Kidney (tissue), 14 donors: ENCODE results near the gene CZIB. TPM values are rescaled to one million over a fixed set of nuclear protein-coding genes. Genes with fewer than 3 reads are reported as not detected.

Experiments
- DNase-seq, 5 donors: peaks; one replicate each; pipeline ENCODE4 v3.0.0-alpha.2; 2013 to 2020
- FAIRE-seq: peaks from 2 replicates; lab custom pipeline; 2012; peaks lifted over from hg19 to GRCh38; lab: Jason Lieb, UNC
- H3K27ac ChIP-seq, 2 donors: one replicate each; pipeline ENCODE4 v1.7.0; 2013; ENCODE audit warnings: low read depth in 2 of 2, low read length in 2 of 2, inconsistent platforms in 1 of 2
- H3K27me3 ChIP-seq: one replicate; pipeline ENCODE4 v1.7.1; 2013; ENCODE audit warnings: low read length, inconsistent platforms; ENCODE audit not compliant: control insufficient read depth, insufficient read depth
- H3K36me3 ChIP-seq, 3 donors: one replicate each; pipeline versions ENCODE4 v1.7.0 to v1.7.1; 2013; ENCODE audit warnings: low read length in 3 of 3, control low read depth in 1 of 3, inconsistent platforms in 1 of 3; ENCODE audit not compliant: insufficient read depth in 3 of 3, control insufficient read depth in 2 of 3
- H3K4me1 ChIP-seq, 3 donors: one replicate each; pipeline versions ENCODE4 v1.7.0 to v1.7.1; 2013; ENCODE audit warnings: low read length in 3 of 3, inconsistent platforms in 1 of 3, low read depth in 1 of 3; ENCODE audit not compliant: control insufficient read depth in 2 of 3, insufficient read depth in 2 of 3
- H3K4me3 ChIP-seq, 3 donors: one replicate each; pipeline versions ENCODE4 v1.7.0 to v1.8.1; 2013; ENCODE audit warnings: low read length in 3 of 3, control low read depth in 1 of 3, inconsistent platforms in 1 of 3
- H3K9ac ChIP-seq, 3 donors: one replicate each; pipeline versions ENCODE4 v1.7.0 to v1.7.1; 2013; ENCODE audit warnings: low read length in 3 of 3, control low read depth in 1 of 3, inconsistent platforms in 1 of 3
- H3K9me3 ChIP-seq, 3 donors: one replicate each; pipeline versions ENCODE4 v1.7.0 to v1.7.1; 2013; ENCODE audit warnings: low read length in 3 of 3, control low read depth in 1 of 3, inconsistent platforms in 1 of 3; ENCODE audit not compliant: control insufficient read depth in 2 of 3, insufficient read depth in 1 of 3
- intact Hi-C: fragments of 100-400 bp; cut with DNase I; formaldehyde crosslinking; loops from one replicate; pipeline ENCODE4 v1.11.1; 2022
- polyA plus RNA-seq: library from polyadenylated mRNA; stranded (reverse); fragments of 350-450 nt; fragmentation: Illumina TruSeq; extraction: RNeasy Lipid Tissue Mini Kit (QIAGEN cat#74804); gene quantifications from one replicate; pipeline ENCODE4 v1.2.3, GENCODE V29; 2014; ENCODE audit warnings: low read depth, low replicate concordance; ENCODE audit not compliant: insufficient read depth
- total RNA-seq: library from RNA; stranded (reverse); fragmentation: NEBNext Ultra II Directional; extraction: Animal tissue kit (Norgen Biotek cat#: 25700); gene quantifications from one replicate; pipeline ENCODE4 v1.2.1, GENCODE V29; 2021
- TF ChIP-seq, protein P1 (sequence below): IDR thresholded peaks from 3 replicates; pipeline ENCODE4 v1.5.1; 2012; ENCODE audit warnings: mild to moderate bottlenecking, moderate library complexity, borderline replicate concordance; ENCODE audit not compliant: insufficient read depth; ENCODE audit errors: extremely low read depth
- donor health status: control.
- donor health status: control.
- donor health status: control.
- donor health status: control.
- donor health status: control.
- donor health status: DM: yes; HTN: yes; CAD: no.
- donor health status: Normal renal cell carcinoma (clear cell type).

Gene CZIB
- total and polyA plus RNA-seq, 2 donors from 2014 or later, result 54.1 to 76.5 TPM

GRCh38 chr1:53250325-53250724 lies 29.9 kb upstream of the CZIB start:
- DNase-seq (no peak), FAIRE-seq (no peak)
- Histone ChIP-seq H3K4me1 (no peaks in the 10 kb centered on the region), H3K4me3 (no peak overlapping the region), H3K9ac (no peak overlapping the region), H3K27ac (no peak overlapping the region), H3K36me3 (no peaks in the 10 kb centered on the region), H3K27me3 (no peaks in the 10 kb centered on the region), H3K9me3 (no peaks in the 10 kb centered on the region)
- TF ChIP-seq, protein P1, sequence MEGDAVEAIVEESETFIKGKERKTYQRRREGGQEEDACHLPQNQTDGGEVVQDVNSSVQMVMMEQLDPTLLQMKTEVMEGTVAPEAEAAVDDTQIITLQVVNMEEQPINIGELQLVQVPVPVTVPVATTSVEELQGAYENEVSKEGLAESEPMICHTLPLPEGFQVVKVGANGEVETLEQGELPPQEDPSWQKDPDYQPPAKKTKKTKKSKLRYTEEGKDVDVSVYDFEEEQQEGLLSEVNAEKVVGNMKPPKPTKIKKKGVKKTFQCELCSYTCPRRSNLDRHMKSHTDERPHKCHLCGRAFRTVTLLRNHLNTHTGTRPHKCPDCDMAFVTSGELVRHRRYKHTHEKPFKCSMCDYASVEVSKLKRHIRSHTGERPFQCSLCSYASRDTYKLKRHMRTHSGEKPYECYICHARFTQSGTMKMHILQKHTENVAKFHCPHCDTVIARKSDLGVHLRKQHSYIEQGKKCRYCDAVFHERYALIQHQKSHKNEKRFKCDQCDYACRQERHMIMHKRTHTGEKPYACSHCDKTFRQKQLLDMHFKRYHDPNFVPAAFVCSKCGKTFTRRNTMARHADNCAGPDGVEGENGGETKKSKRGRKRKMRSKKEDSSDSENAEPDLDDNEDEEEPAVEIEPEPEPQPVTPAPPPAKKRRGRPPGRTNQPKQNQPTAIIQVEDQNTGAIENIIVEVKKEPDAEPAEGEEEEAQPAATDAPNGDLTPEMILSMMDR, result no peak
- intact Hi-C loops, result no loop called here

- Histone ChIP-seq H3K9ac (no peak overlapping the region), H3K36me3 (no peaks in the 10 kb centered on the region), H3K27ac (no peak overlapping the region), H3K4me1 (no peaks in the 10 kb centered on the region), H3K4me3 (no peak overlapping the region), H3K27me3 (no peaks in the 10 kb centered on the region), H3K9me3 (no peaks in the 10 kb centered on the region)
- DNase-seq (peak in 2 of 5 donors; percentile 19 to 58), FAIRE-seq (no peak)
- TF ChIP-seq, protein P1, result no peak
- intact Hi-C loops, result no loop called here
Measured at GRCh38 chr1:53249706-53250105, 29.3 kb upstream of the CZIB start.

DNA sequence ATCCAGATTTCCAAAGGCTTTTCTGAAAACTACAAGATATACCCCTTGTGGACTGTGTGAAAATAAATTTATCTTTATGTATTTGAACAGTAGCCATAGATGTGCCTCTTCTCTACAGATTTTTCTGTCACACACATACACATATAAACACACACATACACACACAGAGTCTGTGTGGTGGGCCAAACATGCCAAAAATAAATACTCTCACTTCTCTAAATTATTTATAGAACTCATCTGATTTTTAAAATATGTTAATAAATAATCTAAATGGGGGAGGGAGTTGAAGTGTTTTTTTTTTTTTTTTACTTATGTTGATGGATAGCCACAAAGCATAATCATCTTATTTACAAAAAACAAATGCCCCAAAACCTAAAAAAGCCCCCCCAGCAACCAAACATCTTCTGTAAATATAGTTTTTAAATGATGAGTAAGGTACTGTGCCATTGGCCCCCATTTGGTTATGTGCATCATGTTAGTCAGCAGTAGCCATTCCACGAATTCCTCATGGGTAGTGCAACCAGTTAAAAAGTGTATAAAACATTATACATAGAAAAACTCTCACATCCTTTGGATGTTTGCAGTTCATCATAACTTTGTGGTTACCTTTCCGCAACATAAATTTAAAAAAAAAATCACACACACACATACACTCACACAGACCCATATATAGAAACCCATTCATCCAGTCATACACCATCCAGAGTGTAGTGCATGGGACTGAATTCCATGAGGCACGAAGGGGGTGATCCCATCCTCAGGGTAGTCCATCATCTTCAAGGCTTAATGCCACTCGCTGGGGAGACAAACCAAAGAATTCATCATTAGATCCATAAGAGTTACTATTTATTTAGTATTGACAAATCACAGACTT lies 26.1 kb upstream of the CZIB start:
- DNase-seq, result no peak
- H3K36me3 ChIP-seq, result no peaks in the 10 kb centered on the region
- H3K4me3 ChIP-seq, result no peak overlapping the region
- no peaks in the 10 kb centered on the region for H3K27me3 ChIP-seq
- H3K4me1 ChIP-seq, result no peaks in the 10 kb centered on the region
- intact Hi-C loops, result no loop called here
- TF ChIP-seq, protein P1, result no peak
- no peak for FAIRE-seq
- no peak overlapping the region for H3K27ac ChIP-seq
- H3K9me3 ChIP-seq, result no peaks in the 10 kb centered on the region
- H3K9ac ChIP-seq, result no peak overlapping the region
